HPDE6-E6E7 (cell line): ENCODE results near the gene NRF1.
A peak's percentile ranks its signal among the peaks of the same experiment; 100 is the strongest.
"Not testable (repeated sequence)": the region's sequence is repeated elsewhere in the genome, so short reads cannot be mapped to it uniquely, and the experiment has no call there.

Source experiments
- DNase-seq: peaks from one replicate; pipeline ENCODE4 v3.0.0; 2011; ENCODE audit warnings: missing footprints; ENCODE audit errors: extremely low spot score

The NRF1 gene

DNA sequence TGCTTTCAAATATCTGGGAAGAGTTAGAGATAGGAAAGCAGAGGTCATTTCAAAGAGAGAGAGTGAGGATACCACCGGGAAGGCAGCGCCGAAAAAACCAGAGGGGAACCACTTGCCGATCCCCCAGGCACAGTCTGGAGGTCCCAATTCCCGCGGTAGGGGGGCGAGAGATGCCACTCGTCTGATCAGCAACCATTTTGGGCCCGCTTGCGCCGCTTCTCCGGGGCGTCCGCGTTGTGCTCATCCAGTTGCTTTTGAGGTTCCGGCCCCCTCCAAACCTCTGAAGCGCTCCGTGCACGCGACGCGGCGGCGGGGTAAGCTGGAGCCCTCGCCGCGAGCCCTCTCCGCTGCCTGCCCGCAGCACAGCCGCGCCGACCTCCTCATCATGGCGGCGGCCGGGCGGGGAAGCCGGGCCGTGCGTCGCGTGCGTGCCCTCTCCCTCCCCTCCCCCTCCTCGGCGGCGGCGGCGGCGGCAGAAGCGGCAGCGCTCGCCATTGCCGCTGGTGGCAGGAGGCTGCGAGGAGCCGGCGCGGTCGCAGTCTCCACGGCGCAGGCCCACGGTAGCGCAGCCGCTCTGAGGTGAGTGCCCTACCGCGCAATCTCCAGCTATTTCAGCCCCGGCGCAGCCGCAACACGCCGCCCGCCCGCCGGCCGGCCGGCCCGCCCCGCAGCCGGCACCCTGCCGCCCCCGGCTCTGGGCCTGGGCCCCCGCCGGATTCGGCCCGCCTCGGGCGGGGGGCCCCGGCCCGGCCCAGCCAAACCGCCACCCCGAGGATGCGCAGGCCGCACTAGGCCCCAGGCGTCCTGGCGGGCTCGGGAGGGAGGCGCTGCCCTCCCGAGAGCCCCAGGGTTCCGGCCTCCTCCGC lies at the start of gene NRF1:
NRF1 (plus strand) TSS at position 475 of the 866 bp plus-strand sequence. CDS start 45,632 bp downstream, outside the sequence.
- peak; percentile 89 for DNase-seq

DNA sequence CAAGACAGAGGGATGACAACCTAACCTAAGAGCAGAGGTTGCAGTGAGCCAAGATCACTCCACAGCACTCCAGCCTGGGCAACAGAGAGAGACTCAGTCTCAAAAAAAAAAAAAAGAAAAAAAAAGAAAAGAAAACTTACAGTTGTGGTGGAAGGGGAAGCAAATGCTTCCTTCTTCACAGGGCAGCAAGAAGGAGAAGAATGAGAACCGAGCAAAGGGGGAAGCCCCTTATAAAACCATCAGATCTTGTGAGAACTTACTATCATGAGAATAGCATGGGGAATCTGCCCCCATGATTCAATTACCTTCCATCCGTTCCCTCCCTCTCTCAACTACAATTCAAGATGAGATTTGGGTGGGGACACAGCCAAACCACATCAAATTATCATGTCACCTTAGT lies 45.2 kb upstream of the NRF1 start:
- DNase-seq, result not testable (repeated sequence)

DNA sequence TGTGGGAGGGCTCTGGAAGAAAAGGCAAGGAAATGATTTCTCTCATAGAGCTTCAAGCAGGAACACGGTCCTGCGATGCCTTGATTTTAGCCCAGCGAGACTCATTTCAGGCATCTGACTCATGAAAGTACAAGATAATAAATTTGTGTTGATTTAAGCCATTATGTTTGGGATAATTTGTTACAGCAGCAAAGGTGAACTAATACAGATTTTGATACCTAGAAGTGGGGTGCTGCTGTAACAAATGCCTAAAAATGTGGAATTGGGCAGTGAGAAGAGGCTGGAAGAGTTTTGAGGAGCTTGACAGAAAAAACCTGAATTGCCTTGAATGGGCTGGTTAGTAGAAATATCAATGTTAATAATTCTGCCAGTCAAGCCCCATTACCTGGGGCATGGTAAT lies 44.1 kb upstream of the NRF1 start:
- no peak for DNase-seq

DNA sequence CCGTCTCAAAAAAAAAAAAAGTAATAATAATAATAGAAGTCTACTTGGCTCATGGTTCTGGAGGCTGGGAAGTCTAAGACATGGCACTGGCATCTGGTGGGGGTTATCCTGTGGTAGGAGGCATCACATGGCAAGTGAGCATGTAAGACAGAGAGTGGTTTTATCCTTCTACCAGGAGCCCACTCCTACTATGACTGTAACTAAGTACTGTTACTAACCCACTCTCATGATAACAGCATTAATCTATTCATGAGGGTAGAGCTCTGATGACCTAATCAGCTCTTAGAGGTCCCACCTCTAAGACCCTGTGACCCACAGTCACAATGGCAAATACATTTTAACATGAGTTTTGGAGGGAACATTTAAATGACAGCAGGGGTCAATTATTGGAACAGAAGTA lies 43.3 kb upstream of the NRF1 start:
- DNase-seq, result no peak

DNA sequence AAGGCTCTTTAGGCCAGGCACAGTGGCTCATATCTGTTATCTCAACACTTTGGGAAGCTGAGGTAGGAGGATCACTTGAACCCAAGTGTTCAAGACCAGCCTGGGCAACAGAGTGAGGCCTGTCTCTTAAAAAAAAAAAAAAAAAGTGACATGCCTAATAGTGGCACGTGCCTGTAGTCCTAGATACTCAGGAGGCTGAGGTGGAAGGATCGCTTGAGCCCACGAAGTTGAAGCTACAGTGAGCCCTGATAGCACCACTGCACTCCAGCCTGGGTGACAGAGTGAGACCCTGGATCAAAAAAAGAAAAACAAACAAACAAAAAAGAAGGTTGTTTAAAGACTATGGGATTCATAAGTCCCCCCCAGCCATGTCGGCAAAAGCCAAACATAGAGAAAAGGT lies 42.2 kb upstream of the NRF1 start:
- DNase-seq, result no peak

DNA sequence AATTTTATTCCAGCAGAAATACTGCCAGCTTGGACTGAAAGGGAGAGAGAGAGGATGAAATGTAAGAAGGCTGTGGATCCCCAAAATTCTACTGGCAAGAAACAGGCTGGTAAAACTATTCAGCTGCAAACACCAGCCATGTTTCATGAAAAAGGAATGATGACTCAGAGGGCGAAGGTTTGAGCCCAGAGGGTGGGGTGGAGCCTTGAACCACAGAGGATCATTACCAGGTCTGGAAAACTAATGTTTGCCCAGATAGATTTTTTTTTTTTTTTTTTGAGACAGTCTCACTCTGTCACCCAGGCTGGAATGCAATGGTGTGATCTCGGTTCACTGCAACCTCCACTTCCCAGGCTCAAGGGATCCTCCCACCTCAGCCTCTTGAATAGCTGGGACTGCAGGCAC lies 41.7 kb upstream of the NRF1 start:
- peak; percentile 72 for DNase-seq

DNA sequence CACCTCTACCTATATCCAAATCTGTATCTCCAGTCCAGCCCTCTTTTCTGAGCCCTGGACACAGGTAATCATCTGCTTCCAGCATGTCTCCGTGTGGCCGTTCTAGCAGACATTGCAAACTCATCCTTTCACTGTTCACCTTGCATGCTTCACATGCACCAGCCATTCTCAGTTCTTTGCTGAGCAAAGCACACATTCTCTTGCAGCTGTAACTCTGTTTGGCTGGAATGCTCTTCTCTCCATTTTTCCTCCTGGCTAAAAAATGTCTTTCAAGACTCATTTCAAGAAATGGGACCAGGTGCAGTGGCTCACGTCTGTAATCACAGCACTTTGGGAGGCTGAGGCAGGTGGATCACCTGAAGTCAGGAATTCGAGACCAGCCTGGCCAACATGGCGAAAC lies 40.3 kb upstream of the NRF1 start:
- no peak for DNase-seq

DNA sequence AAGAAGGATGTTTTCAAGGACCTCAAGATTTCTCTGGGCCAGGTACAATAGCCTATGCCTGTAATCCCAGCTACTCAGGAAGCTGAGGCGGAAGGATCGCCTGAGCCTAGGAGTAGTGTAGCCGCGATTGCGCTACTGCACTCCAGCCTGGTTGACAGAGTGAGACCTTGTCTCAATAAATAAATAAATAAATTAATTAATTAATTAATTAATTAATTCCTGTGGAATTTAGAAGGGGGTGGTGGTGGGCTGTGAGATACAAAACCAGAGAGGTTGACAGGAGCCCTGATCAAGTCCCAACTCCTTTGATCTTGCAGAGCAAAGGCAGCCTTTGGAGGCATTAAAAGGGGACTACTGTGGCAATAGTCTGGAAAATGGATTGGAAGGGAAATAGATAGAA lies 39.3 kb upstream of the NRF1 start:
- no peak for DNase-seq

DNA sequence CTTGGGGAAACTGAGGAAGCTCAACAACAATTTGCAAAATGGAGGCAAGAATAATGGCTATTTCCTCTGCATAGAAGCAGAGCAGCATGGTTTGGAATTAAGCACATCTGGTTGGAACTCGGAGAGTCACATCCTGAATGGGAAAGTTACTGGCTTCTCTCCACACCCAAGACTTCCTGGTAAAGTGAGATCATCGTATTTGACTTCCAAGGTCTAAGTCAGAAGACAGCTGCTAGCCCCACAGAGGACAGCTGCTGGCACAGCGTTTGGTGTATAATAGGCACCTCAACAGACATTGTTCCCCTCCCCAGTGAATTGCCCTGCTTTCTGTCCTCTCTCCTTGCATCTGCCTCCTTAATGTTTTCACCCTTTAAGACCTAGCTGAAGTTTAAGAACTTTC lies 37.0 kb upstream of the NRF1 start:
- no peak for DNase-seq

DNA sequence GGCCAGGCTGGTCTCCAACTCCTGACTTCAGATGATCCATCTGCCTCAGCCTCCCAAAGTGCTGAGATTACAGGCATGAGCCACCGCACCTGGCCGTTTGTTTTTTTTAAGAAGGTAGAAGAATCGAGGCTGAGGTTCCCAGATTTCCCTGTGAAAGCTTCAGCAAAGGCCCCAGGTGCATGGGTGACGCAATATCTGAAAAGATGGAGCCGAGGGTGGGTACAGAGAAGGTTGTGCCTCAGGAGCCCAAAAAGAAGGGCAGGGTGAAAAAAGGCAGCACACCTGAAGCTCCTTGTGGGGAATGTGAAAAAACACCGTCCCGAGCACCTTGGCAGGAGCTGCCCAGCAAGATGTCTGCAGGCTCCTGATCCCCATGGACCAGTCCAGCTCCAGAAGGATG lies 35.8 kb upstream of the NRF1 start:
- no peak for DNase-seq

DNA sequence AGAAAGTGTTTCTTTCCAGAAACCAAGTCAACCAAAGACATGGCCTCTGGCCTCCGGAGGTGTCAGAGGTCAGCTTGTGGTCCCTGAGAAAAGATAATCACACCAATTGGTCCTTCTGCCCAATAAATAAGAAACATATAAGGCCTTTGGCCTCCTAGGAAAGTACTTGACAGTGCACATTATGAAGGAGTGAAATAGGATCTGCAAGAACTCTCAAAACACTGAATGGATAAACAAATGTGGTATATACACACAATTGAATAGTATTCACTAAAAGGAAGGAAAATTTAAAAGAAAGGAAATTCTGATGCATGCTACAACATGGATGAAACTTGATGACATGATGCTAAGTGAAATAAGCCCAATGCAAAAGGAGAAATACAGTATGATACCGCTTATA lies 35.4 kb upstream of the NRF1 start:
- no peak for DNase-seq

DNA sequence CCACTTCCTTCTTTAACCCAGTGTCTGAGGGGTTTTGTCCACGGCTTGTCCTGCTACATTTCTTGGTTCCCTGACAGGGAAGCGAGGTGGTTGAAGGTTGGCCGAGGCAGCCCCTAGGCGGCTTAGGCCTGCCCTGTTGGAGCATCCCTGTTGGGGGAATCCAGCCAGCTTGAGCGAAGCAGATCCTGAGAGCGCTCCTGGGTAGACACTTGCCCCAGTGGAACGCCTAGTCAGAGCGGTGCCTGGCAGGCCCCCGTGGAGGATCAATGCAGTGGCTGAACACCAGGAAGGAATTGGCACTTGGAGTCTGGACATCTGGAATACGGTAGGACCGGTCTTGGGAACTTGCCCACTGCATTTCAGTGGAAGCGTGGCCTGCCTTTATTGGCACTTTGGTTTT lies 32.7 kb upstream of the NRF1 start:
- DNase-seq, result no peak

DNA sequence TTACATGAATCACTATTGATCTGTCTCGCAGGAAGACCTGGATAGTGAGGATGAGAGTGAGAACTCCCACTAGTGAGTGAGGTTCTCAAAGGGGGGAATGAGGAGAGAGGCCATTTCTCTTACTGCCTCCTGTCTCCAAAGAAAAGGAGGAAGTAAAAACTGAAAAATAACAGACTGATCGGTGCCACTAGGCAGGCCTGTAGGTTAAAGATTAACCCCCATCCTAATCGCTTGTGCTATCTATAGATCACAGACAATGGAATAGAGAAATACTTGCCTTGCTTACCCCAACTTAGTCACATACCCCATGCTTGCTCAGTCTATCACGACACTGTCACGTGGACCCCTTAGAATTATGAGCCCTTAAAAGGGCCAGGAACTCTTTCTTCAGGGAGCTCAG lies 25.3 kb upstream of the NRF1 start:
- not testable (repeated sequence) for DNase-seq

DNA sequence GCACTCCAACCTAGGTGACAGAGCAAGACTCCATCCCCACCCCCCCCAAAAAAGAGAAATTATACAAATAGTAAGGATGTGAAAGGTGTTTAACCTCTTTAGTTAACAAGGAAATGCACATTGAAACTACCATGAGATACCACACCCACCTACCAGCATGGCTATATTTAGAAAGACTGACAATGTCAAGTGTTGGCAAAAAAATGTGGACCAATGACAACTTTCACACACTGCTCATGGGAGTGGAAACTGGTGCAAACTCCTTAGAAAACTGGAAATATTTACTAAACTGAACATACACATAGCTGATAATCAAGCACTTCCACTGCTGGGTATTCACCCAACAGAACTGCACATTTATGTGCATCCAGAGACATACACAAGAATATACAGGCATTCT lies 23.3 kb upstream of the NRF1 start:
- DNase-seq, result no peak

DNA sequence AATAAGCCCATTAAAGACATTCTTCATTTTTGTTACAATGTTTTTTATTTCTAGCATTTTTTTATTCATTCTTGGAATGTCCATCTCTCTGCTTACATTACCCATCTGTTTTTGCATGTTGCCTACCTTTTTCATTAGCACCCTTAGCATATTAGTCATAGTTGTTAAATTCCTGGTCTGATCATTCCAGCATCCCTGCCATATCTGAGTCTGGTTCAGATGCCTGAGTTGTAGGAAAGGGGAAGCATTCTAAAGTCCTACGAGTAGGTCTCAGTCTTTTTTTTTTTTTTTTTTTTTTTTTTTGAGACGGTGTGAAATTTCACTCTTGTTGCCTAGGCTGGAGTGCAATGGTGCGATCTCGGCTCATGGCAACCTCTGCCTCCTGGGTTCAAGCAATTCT lies 19.7 kb upstream of the NRF1 start:
- DNase-seq, result no peak

DNA sequence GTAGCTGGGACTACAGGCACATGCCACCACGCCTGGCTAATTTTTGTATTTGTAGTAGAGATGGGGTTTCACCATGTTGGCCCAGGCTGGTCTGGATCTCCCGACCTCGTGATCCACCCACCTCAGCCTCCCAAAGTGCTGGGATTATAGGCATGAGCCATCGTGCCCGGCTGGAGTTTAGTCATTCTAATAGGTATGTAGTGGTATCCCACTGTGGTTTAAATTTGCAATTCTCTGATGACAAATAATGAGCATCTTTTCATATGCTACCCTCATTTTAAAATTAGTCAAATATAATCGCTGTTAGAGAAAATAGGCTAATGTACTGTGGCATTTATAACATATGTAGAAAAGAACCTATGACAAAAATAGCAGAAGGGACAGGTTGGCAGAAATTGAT lies 15.1 kb upstream of the NRF1 start:
- not testable (repeated sequence) for DNase-seq

DNA sequence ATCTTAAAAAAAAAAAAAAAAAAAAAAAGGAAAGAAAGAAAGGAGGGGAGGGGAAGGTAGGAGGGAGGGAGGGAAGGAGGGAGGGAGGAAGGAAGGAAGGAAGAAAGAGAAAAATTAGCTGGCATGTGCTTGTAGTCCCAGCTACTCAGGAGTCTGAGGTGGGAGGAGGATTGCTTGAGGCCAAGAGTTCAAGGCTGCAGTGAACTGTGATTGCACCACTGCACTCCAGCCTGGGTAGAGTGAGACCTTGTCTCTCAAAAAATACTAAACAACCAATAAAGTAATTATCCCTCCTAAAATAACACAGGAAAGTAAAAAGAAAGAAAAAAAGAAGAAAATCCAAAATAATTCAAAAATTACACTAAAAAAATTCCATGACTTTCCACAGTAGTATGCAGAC lies 13.8 kb upstream of the NRF1 start:
- DNase-seq, result no peak

DNA sequence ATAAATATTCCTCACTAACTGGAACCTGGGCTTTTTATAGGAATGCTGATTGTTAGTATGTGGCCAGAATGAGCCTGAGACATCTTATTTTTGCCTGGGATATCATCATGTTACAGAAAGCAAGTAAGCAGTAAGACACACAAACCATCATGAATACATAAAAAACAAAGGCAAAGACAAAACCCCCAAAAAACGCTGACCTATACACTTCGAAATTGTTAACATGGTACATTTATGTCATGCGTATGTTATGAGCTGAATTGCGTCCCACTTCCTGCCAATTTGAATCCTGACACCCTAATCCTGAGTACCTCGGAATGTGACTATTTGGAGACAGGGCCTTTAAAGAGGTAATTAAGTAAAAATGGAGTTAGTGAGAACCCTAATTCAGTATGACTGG lies 12.3 kb upstream of the NRF1 start:
- no peak for DNase-seq

DNA sequence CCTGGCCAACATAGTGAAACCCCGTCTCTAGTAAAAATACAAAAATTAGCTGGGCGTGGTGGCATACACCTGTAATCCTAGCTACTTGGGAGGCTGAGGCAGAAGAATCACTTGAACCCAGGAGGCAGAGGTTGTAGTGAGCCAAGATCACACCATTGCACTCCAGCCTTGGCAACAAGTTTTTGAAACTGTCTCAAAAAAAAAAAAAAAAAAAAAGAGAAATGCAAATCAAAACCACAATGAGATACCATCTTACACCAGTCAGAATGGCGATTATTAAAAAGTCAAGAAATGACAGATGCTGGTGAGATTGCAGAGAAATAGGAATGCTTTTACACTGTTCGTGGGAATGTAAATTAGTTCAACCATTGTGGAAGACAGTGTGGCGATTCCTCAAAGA lies 7.9 kb upstream of the NRF1 start:
- not testable (repeated sequence) for DNase-seq

DNA sequence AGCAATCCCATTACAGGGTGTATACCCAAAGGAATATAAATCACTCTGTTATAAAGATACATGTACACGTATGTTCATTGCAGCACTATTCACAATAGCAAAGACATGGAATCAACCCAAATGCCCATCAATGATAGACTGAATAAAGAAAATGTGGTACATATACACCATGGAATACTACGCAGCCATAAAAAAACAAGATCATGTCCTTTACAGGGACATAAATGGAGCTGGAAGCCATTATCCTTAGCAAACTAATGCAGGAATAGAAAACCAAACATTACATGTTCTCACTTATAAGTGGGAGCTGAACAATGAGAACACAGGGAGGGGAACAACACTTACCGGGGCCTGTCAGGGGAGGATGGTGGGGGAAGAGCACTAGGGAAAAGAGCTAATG lies 7.5 kb upstream of the NRF1 start:
- DNase-seq, result not testable (repeated sequence)

DNA sequence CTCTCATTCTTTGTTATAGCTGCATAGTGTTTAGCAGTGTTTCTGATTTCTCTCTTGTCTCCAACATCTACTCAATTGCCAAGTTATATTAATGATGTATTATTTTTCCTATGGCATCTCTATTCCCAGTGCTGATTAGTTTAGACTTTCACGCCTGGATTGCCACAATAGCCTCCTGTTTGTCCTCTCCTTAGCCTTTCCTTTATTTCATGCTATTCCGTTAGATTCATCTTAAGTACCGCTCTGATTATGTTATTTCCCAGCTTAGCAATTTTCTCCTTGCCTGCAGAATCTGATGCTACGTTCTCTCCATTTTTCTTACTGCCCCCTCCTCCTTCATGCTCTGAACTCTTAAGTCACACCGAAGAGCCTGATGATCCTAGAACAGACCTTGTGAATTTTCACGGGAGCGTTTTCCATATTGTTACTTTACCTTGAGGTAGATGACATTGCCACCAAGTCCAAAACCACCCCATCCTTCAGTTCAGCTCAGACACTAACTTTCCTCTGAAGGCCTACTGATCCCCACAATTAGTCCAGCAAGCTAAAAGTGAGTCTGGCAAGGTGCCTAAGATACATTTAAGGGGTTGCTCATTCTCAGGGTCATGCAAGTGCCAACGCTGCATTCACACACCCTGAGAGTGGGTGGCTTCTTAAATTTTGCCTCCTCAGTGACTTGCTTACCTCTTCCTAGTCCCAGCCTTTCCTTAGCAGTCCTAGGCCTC lies 6.6 kb upstream of the NRF1 start:
- no peak for DNase-seq

DNA sequence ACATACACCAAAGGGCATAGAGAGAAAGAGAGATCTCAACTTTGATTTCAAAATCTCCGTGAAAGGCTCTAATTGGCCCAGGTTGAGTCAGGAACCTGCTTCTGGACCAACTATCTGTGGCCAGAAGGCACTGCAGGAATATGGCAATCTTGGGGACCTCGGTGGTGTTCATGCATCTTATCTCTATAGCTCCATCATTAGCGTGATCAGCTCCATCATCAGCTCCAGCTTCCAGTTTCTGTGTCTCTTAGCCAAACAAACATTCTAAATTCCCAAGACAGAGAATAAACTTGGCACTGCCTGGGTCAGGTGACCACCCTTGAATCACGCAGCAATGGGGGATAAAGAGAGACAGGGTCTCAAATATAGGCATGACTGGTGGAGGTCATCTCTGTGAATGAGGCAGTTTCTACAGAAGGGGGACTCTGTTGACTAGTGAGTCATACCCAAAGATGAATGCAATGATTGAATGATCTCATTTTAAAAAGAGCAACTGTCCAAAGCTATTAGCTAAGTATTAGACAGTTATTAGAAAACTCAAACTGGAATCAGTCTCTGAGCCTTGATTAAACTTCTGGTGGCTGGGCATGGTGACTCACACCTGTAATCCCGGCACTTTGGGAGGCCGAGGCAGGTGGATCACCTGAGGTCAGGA lies 5.4 kb upstream of the NRF1 start:
- no peak for DNase-seq

DNA sequence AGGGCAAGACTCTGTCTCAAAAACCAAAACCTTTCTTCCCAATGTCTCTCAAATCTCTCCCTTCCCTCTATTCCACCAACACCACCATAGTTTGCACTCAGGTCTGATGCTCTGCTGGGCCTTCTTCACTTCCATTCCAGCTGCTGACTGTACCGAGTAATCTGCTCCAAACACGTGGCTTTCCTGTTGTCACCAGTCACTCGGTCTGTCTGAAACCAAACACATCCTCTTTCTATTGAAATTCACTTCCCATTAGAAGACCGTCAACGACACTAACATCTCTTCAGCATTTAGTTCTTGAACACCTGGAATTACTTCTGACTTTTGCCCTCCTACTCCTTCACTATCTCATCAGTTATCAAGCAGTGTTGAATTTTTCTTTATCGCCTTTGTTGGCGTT lies 4.7 kb upstream of the NRF1 start:
- DNase-seq, result no peak
